Measurements from ENCODE around the gene TMEM235. TPM values are rescaled to one million over a fixed set of nuclear protein-coding genes. Genes with fewer than 3 reads are reported as not detected.

Gene TMEM235
- total and polyA plus RNA-seq, 4 donors = 0.02 TPM; not detected in 3

DNA sequence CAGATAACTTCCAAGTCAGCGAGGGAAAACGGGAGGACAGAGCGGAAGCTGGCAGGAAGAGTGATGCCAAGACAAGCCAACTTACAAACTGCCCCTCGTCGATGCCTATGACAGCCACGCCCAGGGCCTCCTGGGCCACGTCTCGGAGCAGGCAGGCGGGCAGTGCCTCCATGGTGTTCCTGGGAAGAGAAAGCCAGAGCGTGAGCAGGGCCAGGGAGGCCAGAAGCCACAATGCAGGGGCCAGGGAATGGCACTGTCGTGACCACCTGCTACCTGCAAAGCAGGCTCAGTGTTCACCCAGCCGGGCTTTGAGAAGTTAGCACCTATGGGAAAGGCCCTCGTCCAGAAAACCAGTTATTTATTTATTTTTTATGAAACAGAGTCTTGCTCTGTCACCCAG is 48.9 kb upstream of the TMEM235 start:
- no peaks in the 10 kb centered on the region for H3K36me3 ChIP-seq (ENCODE audit: control insufficient read depth in 4 of 4, insufficient read depth in 3 of 4, low read depth in 1 of 4, low read length in 3 of 4)
- no peak overlapping the region for H3K9ac ChIP-seq (ENCODE audit: low read depth in 1 of 2, low read length in 2 of 2)
- H3K27ac ChIP-seq (ENCODE audit: low read depth in 1 of 2, low read length in 2 of 2) = no peak overlapping the region
- 96% methylated on average over 13 of the region's 13 CpGs for WGBS
- H3K4me1 ChIP-seq (ENCODE audit: control insufficient read depth in 4 of 4, insufficient read depth in 4 of 4, low read length in 3 of 4) = peaks cover 13 to 40% (median 32%) of the 10 kb centered on the region in 4 donors
- DNase-seq (ENCODE audit: low spot score) = no peak
- no peak for TF ChIP-seq EGR1 (IDR thresholded peaks at IDR 0.05; ENCODE audit: low read depth in 2 of 2)
- TF ChIP-seq, protein P1, sequence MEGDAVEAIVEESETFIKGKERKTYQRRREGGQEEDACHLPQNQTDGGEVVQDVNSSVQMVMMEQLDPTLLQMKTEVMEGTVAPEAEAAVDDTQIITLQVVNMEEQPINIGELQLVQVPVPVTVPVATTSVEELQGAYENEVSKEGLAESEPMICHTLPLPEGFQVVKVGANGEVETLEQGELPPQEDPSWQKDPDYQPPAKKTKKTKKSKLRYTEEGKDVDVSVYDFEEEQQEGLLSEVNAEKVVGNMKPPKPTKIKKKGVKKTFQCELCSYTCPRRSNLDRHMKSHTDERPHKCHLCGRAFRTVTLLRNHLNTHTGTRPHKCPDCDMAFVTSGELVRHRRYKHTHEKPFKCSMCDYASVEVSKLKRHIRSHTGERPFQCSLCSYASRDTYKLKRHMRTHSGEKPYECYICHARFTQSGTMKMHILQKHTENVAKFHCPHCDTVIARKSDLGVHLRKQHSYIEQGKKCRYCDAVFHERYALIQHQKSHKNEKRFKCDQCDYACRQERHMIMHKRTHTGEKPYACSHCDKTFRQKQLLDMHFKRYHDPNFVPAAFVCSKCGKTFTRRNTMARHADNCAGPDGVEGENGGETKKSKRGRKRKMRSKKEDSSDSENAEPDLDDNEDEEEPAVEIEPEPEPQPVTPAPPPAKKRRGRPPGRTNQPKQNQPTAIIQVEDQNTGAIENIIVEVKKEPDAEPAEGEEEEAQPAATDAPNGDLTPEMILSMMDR (IDR thresholded peaks at IDR 0.05; ENCODE audit: low read depth, low read length, missing input control) = no peak
- no peak for TF ChIP-seq RXRA (IDR thresholded peaks at IDR 0.05)
- no peak for TF ChIP-seq TAF1 (conservative IDR thresholded peaks at IDR 0.05)
- TF ChIP-seq JUND (IDR thresholded peaks at IDR 0.05) = no peak
- no peak for TF ChIP-seq FOXA2 (IDR thresholded peaks at IDR 0.05)
- TF ChIP-seq GABPA (IDR thresholded peaks at IDR 0.05 in 1 of 2, conservative IDR thresholded peaks at IDR 0.05 in 1 of 2) = no peak
- TF ChIP-seq, protein P2, sequence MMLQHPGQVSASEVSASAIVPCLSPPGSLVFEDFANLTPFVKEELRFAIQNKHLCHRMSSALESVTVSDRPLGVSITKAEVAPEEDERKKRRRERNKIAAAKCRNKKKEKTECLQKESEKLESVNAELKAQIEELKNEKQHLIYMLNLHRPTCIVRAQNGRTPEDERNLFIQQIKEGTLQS (IDR thresholded peaks at IDR 0.05) = no peak
- TF ChIP-seq, protein P3, sequence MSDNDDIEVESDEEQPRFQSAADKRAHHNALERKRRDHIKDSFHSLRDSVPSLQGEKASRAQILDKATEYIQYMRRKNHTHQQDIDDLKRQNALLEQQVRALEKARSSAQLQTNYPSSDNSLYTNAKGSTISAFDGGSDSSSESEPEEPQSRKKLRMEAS (IDR thresholded peaks at IDR 0.05) = no peak
- H3K4me3 ChIP-seq (ENCODE audit: low read depth in 1 of 3, low read length in 3 of 3) = no peak overlapping the region
- no peaks in the 10 kb centered on the region for H3K9me3 ChIP-seq (ENCODE audit: control insufficient read depth in 4 of 4, low read length in 3 of 4)
- no peaks in the 10 kb centered on the region for H3K27me3 ChIP-seq (ENCODE audit: control insufficient read depth in 4 of 4, insufficient read depth in 4 of 4, low read length in 3 of 4)

DNA sequence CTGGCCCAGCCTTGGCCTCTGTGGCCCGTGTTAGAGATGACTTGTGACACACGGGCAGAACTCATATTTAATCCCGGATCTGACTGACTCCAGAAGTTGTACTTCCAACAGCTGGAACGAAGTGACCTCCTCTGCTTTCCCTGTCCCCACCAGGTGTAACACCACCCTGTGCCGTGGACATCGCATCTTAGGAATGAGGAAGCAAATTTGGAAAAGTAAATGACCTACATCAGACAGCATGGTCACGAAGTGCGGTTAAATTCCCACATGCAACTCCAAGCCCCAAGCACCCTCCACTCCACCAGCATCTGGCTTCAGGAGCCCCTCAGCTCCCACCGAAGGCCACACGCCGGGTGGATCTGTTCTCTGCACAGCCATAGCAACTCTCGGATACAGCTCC is 47.5 kb upstream of the TMEM235 start:
- Histone ChIP-seq H3K36me3 (ENCODE audit: control insufficient read depth in 4 of 4, insufficient read depth in 3 of 4, low read depth in 1 of 4, low read length in 3 of 4) (no peaks in the 10 kb centered on the region), H3K9me3 (ENCODE audit: control insufficient read depth in 4 of 4, low read length in 3 of 4) (no peaks in the 10 kb centered on the region), H3K27ac (ENCODE audit: low read depth in 1 of 2, low read length in 2 of 2) (peak overlapping the region; percentile 73 to 80), H3K27me3 (ENCODE audit: control insufficient read depth in 4 of 4, insufficient read depth in 4 of 4, low read length in 3 of 4) (no peaks in the 10 kb centered on the region), H3K4me3 (ENCODE audit: low read depth in 1 of 3, low read length in 3 of 3) (no peak overlapping the region), H3K9ac (ENCODE audit: low read depth in 1 of 2, low read length in 2 of 2) (no peak overlapping the region), H3K4me1 (ENCODE audit: control insufficient read depth in 4 of 4, insufficient read depth in 4 of 4, low read length in 3 of 4) (peaks cover 13 to 40% (median 32%) of the 10 kb centered on the region in 4 donors)
- no peak for DNase-seq (ENCODE audit: low spot score)
- TF ChIP-seq RXRA (IDR thresholded peaks at IDR 0.05) (no peak), HNF4A (conservative IDR thresholded peaks at IDR 0.05) (no peak), YY1 (IDR thresholded peaks at IDR 0.05) (no peak)
- TF ChIP-seq, protein P2 (IDR thresholded peaks at IDR 0.05) = no peak
- TF ChIP-seq, protein P3 (IDR thresholded peaks at IDR 0.05) = no peak
- 74% methylated on average over 12 of the region's 12 CpGs for WGBS

DNA sequence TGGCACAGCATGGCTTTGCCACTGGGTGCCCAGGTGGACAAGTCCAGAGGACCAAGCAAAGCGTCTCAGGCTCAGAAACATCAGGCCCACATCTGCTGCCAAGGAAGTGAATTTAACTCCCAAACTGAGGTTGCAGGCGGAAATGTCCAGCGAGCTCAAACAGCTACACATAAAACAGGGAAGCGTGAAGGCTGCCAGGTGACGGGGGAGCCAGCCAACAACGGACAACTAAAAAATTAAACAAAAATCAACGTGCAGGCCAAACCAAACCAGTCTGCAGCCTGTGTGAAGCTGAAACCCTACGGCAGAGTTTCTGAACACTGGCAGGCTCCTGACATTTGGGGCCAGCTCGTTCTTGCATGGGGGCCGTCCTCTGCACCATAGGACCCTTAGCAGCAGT is 47.1 kb upstream of the TMEM235 start:
- Histone ChIP-seq H3K36me3 (ENCODE audit: control insufficient read depth in 4 of 4, insufficient read depth in 3 of 4, low read depth in 1 of 4, low read length in 3 of 4) (no peaks in the 10 kb centered on the region), H3K9ac (ENCODE audit: low read depth in 1 of 2, low read length in 2 of 2) (no peak overlapping the region), H3K4me3 (ENCODE audit: low read depth in 1 of 3, low read length in 3 of 3) (no peak overlapping the region), H3K27ac (ENCODE audit: low read depth in 1 of 2, low read length in 2 of 2) (peak overlapping the region; percentile 73 to 80), H3K4me1 (ENCODE audit: control insufficient read depth in 4 of 4, insufficient read depth in 4 of 4, low read length in 3 of 4) (peaks cover 13 to 41% (median 33%) of the 10 kb centered on the region in 4 donors), H3K27me3 (ENCODE audit: control insufficient read depth in 4 of 4, insufficient read depth in 4 of 4, low read length in 3 of 4) (no peaks in the 10 kb centered on the region), H3K9me3 (ENCODE audit: control insufficient read depth in 4 of 4, low read length in 3 of 4) (no peaks in the 10 kb centered on the region)
- 35% methylated on average over 10 of the region's 10 CpGs for WGBS
- no peak for DNase-seq (ENCODE audit: low spot score)
- peak; percentile 8 for TF ChIP-seq YY1 (IDR thresholded peaks at IDR 0.05)
- no peak for TF ChIP-seq JUND (IDR thresholded peaks at IDR 0.05)

Data from liver (tissue), 9 donors.